WERI-Rb-1 (cell line): Measurements from ENCODE around the gene DENND5A.
"Not testable (repeated sequence)": the region's sequence is repeated elsewhere in the genome, so short reads cannot be mapped to it uniquely, and the experiment has no call there.

Experiments
- DNase-seq: peaks from one replicate; pipeline ENCODE4 v3.0.0-alpha.2; 2020
- H3K27ac ChIP-seq: fragments of 250-450 bp; sonication (Bioruptor Pico); 2 replicates; pipeline ENCODE4 v1.5.1; 2020; ENCODE audit warnings: mild to moderate bottlenecking, moderate library complexity
- H3K27me3 ChIP-seq: fragments of 250-450 bp; sonication (Bioruptor Pico); 2 replicates; pipeline ENCODE4 v1.5.1; 2021; ENCODE audit warnings: mild to moderate bottlenecking, low read depth, moderate library complexity; ENCODE audit not compliant: insufficient read depth, severe bottlenecking
- H3K36me3 ChIP-seq: fragments of 250-450 bp; sonication (Bioruptor Pico); 2 replicates; pipeline ENCODE4 v1.5.1; 2020; ENCODE audit warnings: mild to moderate bottlenecking, moderate library complexity
- H3K4me3 ChIP-seq: 2 replicates; pipeline ENCODE4 v1.5.1; 2011; ENCODE audit warnings: low read depth, mild to moderate bottlenecking, control low read depth, low read length
- H3K9me3 ChIP-seq: fragments of 250-450 bp; sonication (Bioruptor Pico); 2 replicates; pipeline ENCODE4 v1.5.1; 2021; ENCODE audit warnings: mild to moderate bottlenecking, moderate library complexity; ENCODE audit not compliant: severe bottlenecking
- CTCF ChIP-seq: IDR thresholded peaks from 2 replicates; pipeline ENCODE4 v1.5.1; 2011; ENCODE audit warnings: low read depth, mild to moderate bottlenecking, control low read depth, inconsistent platforms, low read length

DENND5A gene

GRCh38 chr11:9104580-9104979 is 160.6 kb downstream of the DENND5A start:
- DNase-seq, result no peak
- H3K27ac ChIP-seq, result no peak overlapping the region

GRCh38 chr11:9103542-9104276 is 161.4 kb downstream of the DENND5A start:
- no peaks in the 10 kb centered on the region for H3K36me3 ChIP-seq
- no peak overlapping the region for H3K4me3 ChIP-seq
- no peaks in the 10 kb centered on the region for H3K27me3 ChIP-seq
- H3K27ac ChIP-seq, result no peak overlapping the region
- no peak for DNase-seq
- TF ChIP-seq CTCF, result no peak
- no peaks in the 10 kb centered on the region for H3K9me3 ChIP-seq

More at GRCh38 chr11:9104580-9104979, 160.6 kb downstream of the DENND5A start:
- Histone ChIP-seq H3K4me3 (no peak overlapping the region), H3K27me3 (no peaks in the 10 kb centered on the region), H3K36me3 (no peaks in the 10 kb centered on the region), H3K9me3 (no peaks in the 10 kb centered on the region)
- no peak for TF ChIP-seq CTCF

GRCh38 chr11:9099617-9100016 is 165.5 kb downstream of the DENND5A start:
- no peak for TF ChIP-seq CTCF
- H3K27ac ChIP-seq, result peak overlapping the region; percentile 78
- no peaks in the 10 kb centered on the region for H3K9me3 ChIP-seq
- H3K4me3 ChIP-seq, result no peak overlapping the region
- H3K36me3 ChIP-seq, result no peaks in the 10 kb centered on the region
- peak; percentile 85 for DNase-seq
- H3K27me3 ChIP-seq, result no peaks in the 10 kb centered on the region

- H3K9me3 ChIP-seq, H3K27ac ChIP-seq, H3K4me3 ChIP-seq, DNase-seq, H3K36me3 ChIP-seq, H3K27me3 ChIP-seq: not testable (repeated sequence)
Measured at GRCh38 chr11:9098455-9098854, 166.7 kb downstream of the DENND5A start.

- not testable (repeated sequence) for H3K9me3 ChIP-seq, H3K4me3 ChIP-seq, DNase-seq, H3K27ac ChIP-seq, H3K27me3 ChIP-seq, H3K36me3 ChIP-seq
Measured at GRCh38 chr11:9097186-9097943, 167.8 kb downstream of the DENND5A start.

- no peaks in the 10 kb centered on the region for H3K36me3 ChIP-seq
- DNase-seq, result no peak
- no peak overlapping the region for H3K27ac ChIP-seq
- no peak overlapping the region for H3K4me3 ChIP-seq
- H3K27me3 ChIP-seq, result no peaks in the 10 kb centered on the region
- no peak for TF ChIP-seq CTCF
- H3K9me3 ChIP-seq, result no peaks in the 10 kb centered on the region
Measured at GRCh38 chr11:9096427-9096826, 168.7 kb downstream of the DENND5A start.
